Left renal pelvis (tissue), 4 donors: Measurements from ENCODE around the gene UTS2B. TPM values are rescaled to one million over a fixed set of nuclear protein-coding genes. Genes with fewer than 3 reads are reported as not detected.

Experiments
- DNase-seq, 4 donors: peaks; one replicate each; pipeline ENCODE4 v3.0.0-alpha.2; 2013; ENCODE audit warnings: low read depth in 4 of 4, low spot score in 3 of 4
- polyA plus RNA-seq, 4 donors: library from polyadenylated mRNA; unstranded; fragments of 120-200 nt; gene quantifications; one replicate each; pipeline ENCODE4 v1.2.1, GENCODE V29; 2013; ENCODE audit not compliant: insufficient read length in 4 of 4

The UTS2B gene
- polyA plus RNA-seq, 4 donors = 0.52 to 1.9 (median 0.87) TPM

DNA sequence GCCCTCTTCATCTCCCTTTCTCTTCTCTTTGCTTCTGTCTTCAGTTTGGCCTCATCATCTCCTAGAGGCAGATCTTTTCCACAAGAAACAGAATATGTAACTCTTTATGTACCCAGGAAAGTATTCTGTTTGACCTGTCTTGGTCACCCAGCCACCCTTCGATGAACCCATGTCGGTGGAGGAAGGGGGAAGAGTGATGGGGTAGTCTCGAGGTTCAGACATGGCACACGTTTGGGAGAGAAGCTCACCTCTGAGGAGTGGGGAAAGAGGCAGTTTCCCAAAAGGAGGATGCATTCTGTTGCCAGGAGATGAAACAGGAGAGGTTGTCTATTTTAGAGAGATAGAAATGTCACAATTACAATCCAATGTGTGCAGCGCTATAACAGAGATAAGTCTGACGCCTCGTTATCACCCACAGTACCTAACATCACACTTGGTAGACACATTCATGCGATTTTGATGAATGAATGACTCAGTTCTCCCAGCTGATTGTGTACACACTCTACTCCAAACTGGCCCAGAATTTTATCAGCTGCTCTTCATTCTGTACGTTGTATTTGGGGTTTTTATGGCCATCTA, 1.9 kb downstream of the UTS2B start:
- no peak for DNase-seq

DNA sequence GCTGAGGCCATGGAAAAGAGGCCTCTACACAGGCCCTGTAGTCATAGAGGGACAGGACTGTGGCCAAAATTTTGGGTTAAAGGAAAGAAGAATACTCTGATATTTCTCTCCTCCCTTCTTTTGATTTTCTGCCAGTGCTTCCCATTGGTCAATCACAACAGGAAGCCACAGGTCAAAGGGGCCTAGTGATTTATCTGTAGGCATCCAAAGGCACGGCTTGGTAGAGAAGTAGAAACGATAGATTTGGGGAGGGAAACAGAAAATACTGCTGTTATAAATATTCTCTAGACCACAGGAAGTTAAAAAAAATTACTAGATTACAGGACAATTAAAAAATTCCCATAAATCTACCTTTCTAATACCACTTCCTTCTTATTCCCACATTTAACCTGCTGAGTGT, 2.8 kb downstream of the UTS2B start:
- DNase-seq = no peak

GRCh38 chr3:191324936-191325335, 5.4 kb downstream of the UTS2B start:
- no peak for DNase-seq

DNA sequence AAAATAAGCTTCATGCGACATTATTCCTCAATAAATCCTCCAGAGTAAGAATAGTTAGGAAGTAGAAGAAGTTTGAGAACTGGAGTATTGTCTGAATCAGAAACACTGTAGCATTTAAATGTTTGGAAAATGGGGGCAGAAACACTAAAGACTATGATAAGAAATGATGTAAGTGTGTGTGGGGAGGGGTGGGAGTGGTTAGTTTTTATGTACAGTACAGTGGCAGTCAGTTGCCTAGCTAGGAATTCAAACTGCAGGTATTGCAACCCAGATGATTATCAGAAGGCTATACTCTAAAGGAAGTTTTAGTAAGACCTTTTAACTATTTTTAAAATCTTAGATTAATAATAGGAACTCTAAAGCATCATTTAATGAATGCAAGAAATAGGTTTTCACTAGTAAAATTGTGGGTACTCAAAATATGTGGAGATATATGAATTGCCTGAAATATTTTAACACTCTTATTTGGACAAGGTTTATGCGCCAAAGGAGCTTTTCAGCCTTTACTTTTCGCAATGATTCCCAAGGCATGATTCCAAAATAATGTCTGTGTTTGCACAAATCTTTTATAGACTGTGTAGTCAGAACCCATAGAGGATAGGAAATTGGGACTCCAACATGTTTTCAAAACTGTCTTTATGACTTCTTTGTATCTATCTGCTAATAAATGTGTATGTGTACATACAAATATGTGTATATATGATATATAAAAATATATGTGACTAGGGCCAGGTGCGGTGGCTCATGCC, 9.1 kb downstream of the UTS2B start:
- DNase-seq = no peak

DNA sequence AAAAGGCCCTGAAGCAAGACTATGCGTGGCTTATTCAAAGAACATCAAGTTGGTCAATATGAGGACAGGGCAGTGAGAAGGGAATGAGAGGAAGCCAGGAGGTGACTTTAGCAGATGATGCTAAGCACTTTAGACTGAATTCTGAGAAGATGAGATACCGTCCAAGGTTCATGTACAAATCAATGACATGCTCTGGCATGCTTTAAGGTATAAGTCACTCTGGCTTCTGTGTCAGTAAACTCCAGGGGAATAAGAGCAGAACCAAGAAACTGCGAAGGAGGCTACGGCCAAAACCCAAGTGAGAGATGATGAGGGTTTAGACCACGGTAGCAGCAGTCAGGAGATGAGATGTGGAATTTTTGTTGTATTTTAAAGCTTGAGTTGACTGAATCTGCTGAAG, 10.0 kb downstream of the UTS2B start:
- no peak for DNase-seq

GRCh38 chr3:191316876-191317603, 13.3 kb downstream of the UTS2B start:
- DNase-seq = no peak

- no peak for DNase-seq
Observed at GRCh38 chr3:191314109-191314728, 16.1 kb downstream of the UTS2B start.

DNA sequence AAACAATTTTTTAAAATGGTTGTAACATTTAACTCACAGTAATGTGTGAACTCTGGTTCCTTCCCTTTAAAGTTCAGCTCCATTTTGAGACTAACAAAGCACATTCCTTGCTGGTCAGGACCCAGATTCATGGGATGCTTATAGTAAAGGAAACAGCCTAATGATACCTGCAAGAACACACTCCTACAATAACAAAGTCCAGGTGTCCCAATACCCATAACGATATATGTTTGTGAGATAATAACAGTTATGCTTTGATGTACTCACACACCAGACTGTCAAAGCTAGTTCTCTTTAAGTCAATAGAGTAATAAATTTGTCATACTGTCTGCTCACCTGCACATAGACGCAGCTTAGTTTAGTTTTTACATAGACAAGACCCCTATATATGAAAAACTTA, 17.0 kb downstream of the UTS2B start:
- DNase-seq = no peak

DNA sequence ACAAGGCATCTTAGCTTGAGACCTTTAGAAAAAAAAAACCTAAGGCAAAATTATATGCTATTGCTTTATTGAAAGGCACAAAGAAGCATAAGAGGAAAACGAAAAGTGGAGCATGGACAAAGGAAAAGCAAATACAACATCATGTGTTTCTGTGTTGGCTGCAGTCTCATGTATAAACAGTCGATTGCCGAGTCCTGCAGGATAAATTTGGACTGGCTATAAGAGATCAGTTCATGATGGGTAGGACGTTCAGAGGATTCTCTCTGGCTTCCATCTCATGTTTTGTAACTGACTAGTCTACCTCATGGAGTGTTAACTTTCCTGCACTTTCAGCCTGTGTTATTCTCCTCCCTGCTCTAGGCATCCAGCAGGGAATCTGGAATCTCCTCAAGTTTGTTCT, 23.0 kb downstream of the UTS2B start:
- DNase-seq = no peak

GRCh38 chr3:191306428-191306827, 23.9 kb downstream of the UTS2B start:
- DNase-seq = no peak

GRCh38 chr3:191303596-191303995, 26.7 kb downstream of the UTS2B start:
- no peak for DNase-seq

DNA sequence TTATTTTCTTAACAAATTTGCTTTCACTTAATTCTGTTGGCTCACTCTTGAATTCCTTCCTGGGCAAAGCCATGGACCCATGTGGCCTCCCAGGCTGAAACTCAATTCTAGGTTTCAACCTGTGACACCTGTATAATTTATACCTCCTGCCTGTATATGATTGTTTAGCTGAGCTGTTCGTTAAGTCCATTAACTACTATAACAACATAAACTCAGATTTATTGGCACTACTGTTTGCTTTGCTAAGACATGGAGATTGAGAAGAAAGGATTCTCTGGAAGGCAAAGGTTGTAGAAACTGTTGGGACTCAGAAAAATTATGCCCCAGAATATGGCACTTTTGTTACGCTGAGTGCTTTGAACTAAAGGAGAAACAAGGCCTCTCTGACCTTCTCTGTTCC, 27.9 kb downstream of the UTS2B start:
- DNase-seq = no peak

GRCh38 chr3:191301782-191302411, 28.4 kb downstream of the UTS2B start:
- DNase-seq = no peak

DNA sequence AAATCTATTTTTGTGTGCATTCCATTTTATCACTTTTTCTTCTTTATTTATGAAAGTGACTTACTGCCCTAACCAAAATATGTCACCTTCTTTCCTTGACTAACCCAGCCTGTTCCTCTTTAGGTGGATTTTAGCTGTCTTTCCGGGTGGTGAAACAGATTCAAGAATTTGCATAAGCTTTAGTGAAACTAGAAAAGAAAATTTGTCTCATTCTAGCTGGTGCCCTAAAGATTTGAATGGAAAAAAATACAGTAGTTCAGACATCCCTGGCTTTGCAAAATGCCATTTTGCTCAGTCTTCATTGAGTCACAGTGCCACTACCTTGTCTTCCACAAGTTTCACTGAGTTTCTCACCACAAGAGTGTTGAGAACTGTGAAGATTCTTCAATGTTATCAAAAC, 29.3 kb downstream of the UTS2B start:
- no peak for DNase-seq

DNA sequence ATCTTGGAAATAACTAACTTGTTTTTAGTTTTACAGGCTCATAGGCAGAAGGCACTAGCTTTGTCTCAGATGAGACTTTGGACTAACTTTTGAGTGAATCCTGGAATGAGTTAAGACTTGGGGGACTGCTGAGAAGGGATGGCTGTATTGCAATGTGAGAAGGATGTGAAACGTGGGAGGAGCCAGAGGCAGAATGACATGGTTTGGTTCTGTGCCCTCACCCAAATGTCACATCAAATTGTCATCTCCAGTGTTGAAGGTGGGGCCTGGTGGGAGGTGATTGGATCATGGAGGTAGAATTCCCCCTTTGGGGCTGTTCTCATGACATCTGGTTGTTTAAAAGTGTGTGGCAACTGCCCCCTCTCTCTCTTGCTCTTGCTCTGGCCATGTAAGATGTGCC, 29.9 kb downstream of the UTS2B start:
- no peak for DNase-seq

- no peak for DNase-seq
Observed at GRCh38 chr3:191298846-191299245, 31.5 kb downstream of the UTS2B start.

DNA sequence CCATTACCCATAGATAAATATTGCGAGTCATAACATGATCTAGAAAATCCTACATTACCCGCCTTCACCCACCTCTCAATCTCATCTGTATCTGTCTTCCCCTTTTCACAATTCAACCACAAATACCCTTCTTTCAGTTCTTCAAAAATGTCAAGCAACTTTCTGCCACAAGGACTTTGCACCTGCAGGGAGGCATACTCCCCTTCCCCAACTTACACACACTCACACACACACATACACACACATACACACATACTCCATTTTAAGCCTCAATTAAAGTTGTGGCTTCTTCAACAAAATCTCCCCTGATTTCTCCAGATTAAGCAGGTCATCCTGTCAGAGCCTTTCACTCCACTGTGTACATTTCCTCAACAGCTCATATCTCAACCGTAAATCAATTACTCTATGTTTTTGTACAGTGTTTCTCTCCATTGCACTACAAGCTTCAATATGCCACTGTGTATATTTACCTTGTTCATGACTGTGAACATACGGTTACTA, 34.2 kb downstream of the UTS2B start:
- no peak for DNase-seq

DNA sequence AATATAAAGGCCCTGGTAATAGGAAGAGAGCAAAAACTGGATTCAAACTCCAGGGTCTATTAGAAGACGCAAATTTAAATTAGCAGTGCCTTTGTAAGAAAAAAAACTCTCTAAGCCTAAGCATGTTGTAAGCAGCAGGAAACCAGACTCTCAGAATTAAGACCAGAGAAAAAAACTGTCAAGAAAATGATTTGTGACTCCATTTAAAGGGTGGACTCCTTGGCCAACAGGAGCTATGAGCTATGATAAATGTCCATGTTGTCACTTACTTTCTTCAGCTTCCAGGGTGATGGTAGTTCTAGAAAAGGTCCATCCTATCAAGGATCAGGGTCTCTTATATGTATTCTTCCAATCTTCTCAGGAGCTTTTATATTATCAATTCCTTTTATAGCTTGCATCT, 36.0 kb downstream of the UTS2B start:
- no peak for DNase-seq

DNA sequence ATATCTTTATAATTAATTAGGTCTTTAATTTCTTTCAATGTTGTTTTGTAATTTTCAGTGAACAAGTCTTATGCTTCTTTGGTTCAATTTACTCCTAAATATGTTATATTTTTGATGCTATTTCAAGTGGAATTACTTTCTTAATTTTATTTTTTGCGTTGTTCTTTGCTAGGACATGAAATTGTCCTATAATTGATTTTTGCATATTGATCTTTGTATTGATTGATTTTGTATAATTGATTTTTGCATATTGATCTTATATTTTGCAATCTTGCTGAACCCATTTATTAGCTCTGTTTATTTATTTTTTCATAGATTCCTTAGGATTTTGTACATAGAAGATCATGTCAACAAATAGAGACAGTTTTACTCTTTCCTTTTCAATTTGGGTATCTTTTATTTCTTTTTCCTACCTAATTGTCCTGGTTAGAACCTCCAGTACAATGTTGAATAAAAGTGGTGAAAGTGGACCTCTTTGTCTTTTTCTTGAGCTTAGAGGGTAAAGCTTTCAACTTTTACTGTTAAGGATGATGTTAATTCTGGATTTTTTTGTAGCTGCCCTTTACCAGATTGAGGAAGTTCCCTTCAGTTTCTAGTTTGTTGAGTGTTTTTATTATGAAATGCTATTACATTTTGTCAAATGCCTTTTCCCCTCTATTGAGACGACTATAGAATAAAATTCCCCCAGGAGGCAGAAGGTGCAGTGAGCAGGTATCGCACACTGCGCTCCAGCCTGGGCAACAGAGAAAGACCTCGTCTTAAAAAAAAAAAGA, 37.9 kb downstream of the UTS2B start:
- DNase-seq = no peak
